ENCODE results near the gene DLG2. TPM values are rescaled to one million over a fixed set of nuclear protein-coding genes. Genes with fewer than 3 reads are reported as not detected.

DLG2 gene
- total RNA-seq, 1 experiment from 2014 or later = 17.5 TPM

- POLR2A ChIA-PET = no interaction called here
- H3K27ac Mint-ChIP-seq = no peak overlapping the region
- no peak overlapping the region for H3K4me3 Mint-ChIP-seq
- ATAC-seq (no peak), DNase-seq (ENCODE audit: low spot score) (no peak)
- H3K4me1 Mint-ChIP-seq = no peaks in the 10 kb centered on the region
- peaks cover 16% of the 10 kb centered on the region for H3K36me3 Mint-ChIP-seq
- CTCF ChIA-PET = no interaction called here
- no peaks in the 10 kb centered on the region for H3K27me3 Mint-ChIP-seq (ENCODE audit: low read depth)
- TF ChIP-seq IRF1 (CRISPR knock-in tag; IDR thresholded peaks at IDR 0.05) = no peak
- no peak for TF ChIP-seq CREB1 (CRISPR knock-in tag; IDR thresholded peaks at IDR 0.05)
- no peak for TF ChIP-seq ZNF232 (CRISPR knock-in tag; IDR thresholded peaks at IDR 0.05)
- peaks cover 39% of the 10 kb centered on the region for H3K9me3 Mint-ChIP-seq
Observed at GRCh38 chr11:83862033-83862432, 1765.1 kb downstream of the DLG2 start.

GRCh38 chr11:83858694-83859093 lies 1768.5 kb downstream of the DLG2 start:
- H3K36me3 Mint-ChIP-seq = peaks cover 16% of the 10 kb centered on the region
- no peak for ATAC-seq
- H3K27me3 Mint-ChIP-seq (ENCODE audit: low read depth) = no peaks in the 10 kb centered on the region
- no peak overlapping the region for H3K27ac Mint-ChIP-seq
- H3K4me1 Mint-ChIP-seq = no peaks in the 10 kb centered on the region
- H3K4me3 Mint-ChIP-seq = no peak overlapping the region
- CTCF ChIA-PET = no interaction called here
- DNase-seq (ENCODE audit: low spot score) = no peak
- POLR2A ChIA-PET = no interaction called here
- peaks cover 50% of the 10 kb centered on the region for H3K9me3 Mint-ChIP-seq
- TF ChIP-seq NFE2L1 (CRISPR knock-in tag; IDR thresholded peaks at IDR 0.05) (no peak), AR (CRISPR knock-in tag; IDR thresholded peaks at IDR 0.05) (no peak), ZNF416 (CRISPR knock-in tag; IDR thresholded peaks at IDR 0.05) (no peak), E2F5 (CRISPR knock-in tag; IDR thresholded peaks at IDR 0.05) (no peak), HMGA2 (CRISPR knock-in tag; IDR thresholded peaks at IDR 0.05) (no peak), NFATC4 (CRISPR knock-in tag; IDR thresholded peaks at IDR 0.05) (no peak), ZNF512 (CRISPR knock-in tag; IDR thresholded peaks at IDR 0.05; ENCODE audit: borderline replicate concordance) (no peak), STAT6 (CRISPR knock-in tag; conservative IDR thresholded peaks at IDR 0.05; ENCODE audit: low read depth) (no peak), IRF2 (CRISPR knock-in tag; IDR thresholded peaks at IDR 0.05; ENCODE audit: borderline replicate concordance, low read depth) (no peak), PRDM15 (CRISPR knock-in tag; IDR thresholded peaks at IDR 0.05) (no peak), ZNF232 (CRISPR knock-in tag; IDR thresholded peaks at IDR 0.05) (no peak), ZBTB43 (CRISPR knock-in tag; IDR thresholded peaks at IDR 0.05) (no peak), ATF2 (CRISPR knock-in tag; IDR thresholded peaks at IDR 0.05; ENCODE audit: borderline replicate concordance, low read depth) (no peak), HMGXB4 (CRISPR knock-in tag; IDR thresholded peaks at IDR 0.05) (no peak), ZNF219 (CRISPR knock-in tag; IDR thresholded peaks at IDR 0.05; ENCODE audit: borderline replicate concordance) (no peak)

Data from WTC11 (cell line).